GM18858 (cell line): ENCODE data around the gene FAM118B.

ENCODE experiments used
- ATAC-seq: cut with Tn5 transposase; IDR thresholded peaks from one replicate; pipeline ENCODE4 v1.9.1; 2021; ENCODE audit not compliant: unreplicated experiment

Gene FAM118B

GRCh38 chr11:126211236-126212088, at the start of gene FAM118B, which contains the start of gene RPUSD4:
FAM118B (plus strand) TSS chr11:126211782; CDS start chr11:126235002, 23,220 bp downstream.
RPUSD4 (minus strand) TSS chr11:126211650; CDS start chr11:126211638, 12 bp downstream.
- peak; percentile 86 for ATAC-seq

GRCh38 chr11:126162306-126163030, 49.1 kb upstream of the FAM118B start:
- no peak for ATAC-seq

DNA sequence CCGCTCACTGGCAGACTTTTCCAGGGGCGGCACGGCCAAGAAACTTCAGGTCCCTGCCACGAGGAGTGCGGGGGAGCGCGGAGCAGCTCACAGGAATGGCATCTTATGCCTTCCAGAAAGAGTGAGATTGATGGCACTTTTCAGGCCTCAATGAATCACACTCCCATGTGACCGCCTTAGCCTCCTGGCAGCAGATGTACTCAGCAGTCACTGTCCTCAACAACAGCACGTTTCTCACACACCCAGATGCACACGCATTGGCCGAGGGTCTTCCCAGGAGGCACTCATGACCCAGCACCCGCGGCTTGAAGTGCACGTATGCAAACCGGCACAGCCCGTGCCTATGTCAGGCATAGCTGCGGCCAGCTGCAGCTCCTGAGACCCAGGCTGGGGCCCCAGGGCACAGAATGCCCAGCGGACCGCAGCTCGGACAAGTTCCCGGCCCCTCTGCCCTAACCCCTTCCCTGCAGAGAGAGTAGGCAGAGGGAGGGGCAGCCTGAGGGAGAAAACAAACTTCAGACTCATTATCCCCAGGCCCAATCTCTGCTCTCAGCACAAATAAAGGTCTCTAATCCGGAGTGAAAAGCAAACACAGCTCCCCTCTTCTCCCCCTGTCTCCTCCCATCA, 48.4 kb upstream of the FAM118B start:
- ATAC-seq = no peak

DNA sequence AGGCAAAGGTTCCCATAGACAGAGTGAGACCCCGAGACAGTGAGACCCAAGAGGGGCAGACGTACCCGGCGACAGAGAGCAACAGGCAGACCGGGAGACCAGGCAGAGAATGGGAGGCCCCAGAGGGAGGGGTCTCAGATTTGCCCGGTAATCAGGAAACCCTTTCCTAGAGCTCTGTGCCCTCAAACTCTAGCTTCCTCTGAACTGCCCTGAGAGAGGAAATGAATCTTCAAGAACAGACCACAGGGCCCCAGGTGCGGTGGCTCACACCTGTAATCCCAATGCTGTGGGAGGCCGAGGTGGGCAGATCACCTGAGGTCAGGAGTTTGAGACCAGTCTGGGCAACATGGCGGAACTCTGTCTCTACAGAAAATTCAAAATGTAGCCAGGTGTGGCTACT, 47.8 kb upstream of the FAM118B start:
- ATAC-seq = no peak

DNA sequence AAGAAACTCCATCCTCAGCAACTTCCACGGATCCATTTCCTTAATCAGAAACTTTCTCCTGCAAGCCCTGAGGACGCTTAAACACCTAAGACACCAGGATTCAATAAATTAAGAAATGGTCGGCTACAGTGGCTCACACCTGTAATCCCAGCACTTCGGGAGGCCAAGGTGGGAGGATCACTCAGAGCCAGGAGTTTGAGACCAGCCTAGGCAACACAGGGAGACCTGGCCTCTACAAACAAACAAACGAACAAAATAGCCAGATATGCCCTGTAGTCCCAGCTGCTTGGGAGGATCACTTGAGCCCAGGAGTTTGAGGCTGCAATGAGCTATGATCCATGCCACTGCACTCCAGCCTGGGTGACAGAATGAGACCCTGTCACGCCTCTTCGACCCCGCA, 46.8 kb upstream of the FAM118B start:
- no peak for ATAC-seq

DNA sequence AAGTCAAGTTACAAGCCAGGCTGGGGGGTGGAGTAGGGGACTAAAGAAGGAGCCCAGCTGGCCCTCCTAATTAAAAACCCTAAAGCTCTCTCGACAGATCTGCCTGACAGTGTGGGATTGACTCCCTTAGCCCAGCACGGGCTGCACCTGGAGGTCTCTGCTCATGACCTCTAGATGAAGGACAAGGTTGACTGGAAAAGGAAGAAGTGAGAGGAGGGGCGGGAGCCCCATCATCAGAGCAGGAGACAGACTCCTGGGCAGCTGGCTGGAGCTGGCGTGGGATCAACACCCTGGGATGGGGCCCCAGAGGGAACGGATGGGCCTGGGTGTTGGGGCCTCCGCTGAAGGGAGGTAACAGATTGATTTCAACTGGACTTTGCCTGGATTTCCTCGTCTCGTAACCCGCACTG, 46.3 kb upstream of the FAM118B start:
- ATAC-seq = no peak

DNA sequence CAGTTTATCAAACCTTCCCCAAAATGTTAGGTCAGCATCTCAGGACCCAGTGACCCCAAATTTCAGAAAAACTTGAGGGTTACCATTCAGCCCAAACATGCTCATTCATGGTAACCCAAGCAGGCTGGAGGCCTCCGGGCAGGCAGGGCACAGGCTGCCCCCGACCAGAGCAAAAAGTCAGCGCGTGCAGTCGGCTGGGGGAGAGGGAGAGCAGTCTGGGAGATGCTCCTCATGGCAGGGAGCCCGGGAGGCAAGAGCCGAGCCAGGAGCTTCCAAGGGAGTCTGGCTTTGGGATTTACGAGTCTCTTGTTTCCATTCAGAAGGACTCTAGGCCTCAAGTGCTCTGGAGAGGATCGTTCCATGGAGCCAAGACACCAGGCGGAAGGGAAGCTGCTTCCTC, 45.8 kb upstream of the FAM118B start:
- ATAC-seq = no peak

- no peak for ATAC-seq
Measured at GRCh38 chr11:126166413-126166812, 45.2 kb upstream of the FAM118B start.

GRCh38 chr11:126167488-126167887, 44.1 kb upstream of the FAM118B start:
- ATAC-seq = no peak

GRCh38 chr11:126169291-126169690, 42.3 kb upstream of the FAM118B start:
- ATAC-seq = no peak

GRCh38 chr11:126172596-126173038, 39.0 kb upstream of the FAM118B start:
- no peak for ATAC-seq

DNA sequence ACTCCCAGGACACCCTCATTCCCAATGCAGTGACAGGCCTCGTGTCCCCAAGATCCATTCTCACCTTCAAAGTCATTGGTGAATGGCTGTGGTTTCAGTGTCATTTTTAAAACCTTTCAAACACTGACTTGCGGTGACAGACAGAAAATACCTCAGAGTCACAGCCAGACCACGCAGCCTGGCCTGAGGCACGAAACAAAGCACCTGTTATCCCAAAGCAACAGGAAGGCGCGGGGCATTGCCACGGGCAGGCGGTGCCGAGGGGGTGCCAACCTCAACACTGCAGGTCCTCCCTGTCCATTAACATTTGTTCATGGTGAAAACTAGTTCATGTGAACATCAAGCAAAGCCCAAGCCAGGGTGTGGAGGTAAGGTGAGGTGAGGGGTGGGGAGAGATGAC, 38.3 kb upstream of the FAM118B start:
- ATAC-seq = no peak

GRCh38 chr11:126174816-126175215, 36.8 kb upstream of the FAM118B start:
- ATAC-seq = no peak

- no peak for ATAC-seq
Measured at GRCh38 chr11:126175393-126175792, 36.2 kb upstream of the FAM118B start.

- ATAC-seq = no peak
Measured at GRCh38 chr11:126176853-126177470, 34.6 kb upstream of the FAM118B start.

DNA sequence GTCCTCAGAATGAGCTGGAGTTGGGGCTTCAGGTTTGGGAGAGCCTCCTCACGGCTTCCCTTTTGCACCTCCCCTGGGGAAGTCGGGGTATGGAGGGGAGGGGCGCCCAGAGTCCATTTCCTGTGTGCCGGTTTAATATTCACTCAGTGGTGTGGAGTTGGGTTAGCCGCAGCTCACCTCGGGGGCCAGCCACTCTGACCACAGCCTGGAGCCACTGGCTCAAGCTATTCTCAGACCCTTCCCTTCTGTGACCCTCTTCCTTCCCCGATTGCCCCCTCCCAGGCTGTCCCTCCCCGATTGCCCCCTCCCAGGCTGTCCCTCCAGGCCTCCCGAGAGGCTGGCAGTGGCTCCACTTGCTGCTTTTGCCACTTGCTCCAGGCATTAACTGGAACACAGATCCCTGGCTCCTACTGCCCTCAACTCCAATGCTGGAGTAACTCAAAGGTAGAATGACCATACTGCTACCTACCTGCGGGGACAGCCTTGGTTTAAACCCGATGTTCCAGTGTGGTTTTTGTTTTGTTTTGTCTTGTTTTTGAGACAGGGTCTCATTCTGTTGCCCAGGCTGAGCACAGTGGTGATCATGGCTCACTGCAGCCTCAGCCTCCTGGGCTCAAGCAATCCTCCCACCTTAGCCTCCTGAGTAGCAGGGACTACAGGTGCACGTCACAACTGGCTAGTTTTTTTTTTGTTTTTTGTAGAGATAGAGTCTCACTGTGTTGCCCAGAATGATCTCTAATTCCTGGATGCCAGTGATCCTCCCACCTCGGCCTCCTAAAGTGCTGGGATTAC, 29.4 kb upstream of the FAM118B start:
- no peak for ATAC-seq

DNA sequence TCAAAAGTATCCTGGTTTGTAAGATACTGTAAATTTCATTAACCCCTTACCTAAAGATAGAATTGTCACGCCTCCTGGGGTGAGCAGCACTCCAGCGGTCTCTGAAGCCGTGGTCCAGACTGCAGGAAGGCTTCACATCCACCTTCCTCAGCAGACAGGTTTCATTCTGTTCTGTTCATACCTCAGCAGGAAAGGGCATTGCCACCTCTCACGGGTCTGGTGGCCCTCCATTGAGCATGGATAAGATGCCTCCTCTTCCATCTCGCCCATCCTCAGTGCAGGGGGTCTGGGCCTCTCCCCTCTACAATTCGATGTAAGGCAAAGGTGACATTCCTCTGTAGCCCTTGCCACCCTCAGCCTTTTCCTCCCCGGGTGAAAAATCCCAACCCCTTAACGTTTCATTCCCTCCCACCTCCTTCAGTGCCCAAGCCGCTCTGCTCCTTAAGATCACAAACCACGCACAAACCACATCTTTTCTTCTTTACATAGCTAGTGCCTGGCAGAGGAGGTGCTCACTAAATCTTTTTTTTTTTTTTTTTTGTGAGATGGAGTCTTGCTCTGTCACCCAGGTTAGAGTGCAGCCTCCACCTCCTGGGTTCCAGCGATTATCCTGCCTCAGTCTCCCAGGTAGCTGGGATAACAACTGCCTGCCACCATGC, 28.7 kb upstream of the FAM118B start:
- ATAC-seq = no peak

GRCh38 chr11:126185259-126186024, 26.1 kb upstream of the FAM118B start:
- ATAC-seq = no peak
